HepG2 (cell line): ENCODE measurements around the gene KLHL40.

Experiments
- ETV5 ChIP-seq: IDR thresholded peaks from 2 replicates; pipeline ENCODE4 v1.6.1; 2018; ENCODE audit warnings: missing biosample characterization, missing genetic modification reagents, inconsistent platforms, borderline replicate concordance
- MAZ ChIP-seq, 2 experiments: sonication (generic) in 1 of 2; formaldehyde crosslinking in 1 of 2; IDR thresholded peaks; 2 replicates each; pipeline versions ENCODE4 v1.5.0 to v1.6.1; 2012 to 2020; ENCODE audit warnings: low read depth in 2 of 2, mild to moderate bottlenecking in 2 of 2, borderline replicate concordance in 1 of 2, improper control_type of control experiment in 1 of 2, low read length in 1 of 2, missing genetic modification reagents in 1 of 2, moderate library complexity in 1 of 2
- NR2C2 ChIP-seq: sonication (generic); formaldehyde crosslinking; IDR thresholded peaks from 2 replicates; pipeline ENCODE4 v1.4.0; 2020; ENCODE audit warnings: missing genetic modification reagents, mild to moderate bottlenecking, moderate library complexity, borderline replicate concordance
- NR2F1 ChIP-seq, 2 experiments: fragments of 450-650 bp in 1 of 2; formaldehyde crosslinking in 1 of 2; IDR thresholded peaks; 2 replicates each; pipeline versions ENCODE4 v1.5.0 to v1.6.1; 2016 to 2020; ENCODE audit warnings: mild to moderate bottlenecking in 1 of 2, missing compliant biosample characterization in 1 of 2, missing genetic modification reagents in 1 of 2, moderate library complexity in 1 of 2
- POLR2AphosphoS5 ChIP-seq: IDR thresholded peaks from 2 replicates; pipeline ENCODE4 v1.6.1; 2012; ENCODE audit warnings: low read depth, low read length
- PRDM15 ChIP-seq: sonication (generic); formaldehyde crosslinking; IDR thresholded peaks from 2 replicates; pipeline ENCODE4 v1.4.0; 2020; ENCODE audit warnings: missing genetic modification reagents
- TOPORS ChIP-seq: sonication (generic); formaldehyde crosslinking; IDR thresholded peaks from 2 replicates; pipeline ENCODE4 v1.8.0; 2023; ENCODE audit warnings: mild to moderate bottlenecking, missing genetic modification reagents
- ZNF263 ChIP-seq: sonication (generic); formaldehyde crosslinking; IDR thresholded peaks from 2 replicates; pipeline ENCODE4 v1.4.0; 2020; ENCODE audit warnings: missing genetic modification reagents
- ZNF7 ChIP-seq: IDR thresholded peaks from 2 replicates; pipeline ENCODE4 v1.6.1; 2016; ENCODE audit warnings: missing biosample characterization, missing genetic modification reagents

- TF ChIP-seq PRDM15 (CRISPR knock-in tag) (no peak), ZNF7 (CRISPR knock-in tag) (no peak), MAZ (IDR thresholded peaks at IDR 0.05; ENCODE audit: borderline replicate concordance, low read depth, low read length) (no peak), MAZ (CRISPR knock-in tag; IDR thresholded peaks at IDR 0.05; ENCODE audit: low read depth) (no peak), NR2F1 (CRISPR knock-in tag; IDR thresholded peaks at IDR 0.05) (no peak), TOPORS (CRISPR knock-in tag) (no peak), POLR2AphosphoS5 (no peak), ETV5 (CRISPR knock-in tag) (no peak), NR2C2 (no peak), ZNF263 (CRISPR knock-in tag) (no peak)
Measured at GRCh38 chr3:42680806-42681205, 4.5 kb upstream of the KLHL40 start.
